HG02798 (cell line): ENCODE measurements around the gene FAM50B.
"Not testable (repeated sequence)": the region's sequence is repeated elsewhere in the genome, so short reads cannot be mapped to it uniquely, and the experiment has no call there.

Experiments used
- ATAC-seq: cut with Tn5 transposase; IDR thresholded peaks from one replicate; pipeline ENCODE4 v1.9.1; 2021; ENCODE audit warnings: mild to moderate bottlenecking; ENCODE audit not compliant: unreplicated experiment, poor library complexity

The FAM50B gene

GRCh38 chr6:3844097-3844463 is 5.1 kb upstream of the FAM50B start:
- ATAC-seq = no peak

GRCh38 chr6:3847521-3847920 is 1.7 kb upstream of the FAM50B start:
- no peak for ATAC-seq

- no peak for ATAC-seq
Measured at GRCh38 chr6:3848380-3848779, 793 bp upstream of the FAM50B start.

- no peak for ATAC-seq
Measured at GRCh38 chr6:3849681-3850450, 693 bp downstream of the FAM50B start.

GRCh38 chr6:3850451-3851203 is 1.5 kb downstream of the FAM50B start:
- no peak for ATAC-seq

- ATAC-seq = no peak
Measured at GRCh38 chr6:3851839-3852238, 2.7 kb downstream of the FAM50B start.

- no peak for ATAC-seq
Measured at GRCh38 chr6:3852391-3852790, 3.2 kb downstream of the FAM50B start.

GRCh38 chr6:3855866-3856265 is 6.7 kb downstream of the FAM50B start:
- no peak for ATAC-seq

GRCh38 chr6:3856576-3856975 is 7.4 kb downstream of the FAM50B start:
- ATAC-seq = no peak

- no peak for ATAC-seq
Measured at GRCh38 chr6:3857468-3858456, 8.6 kb downstream of the FAM50B start.

- no peak for ATAC-seq
Measured at GRCh38 chr6:3859878-3860552, 10.8 kb downstream of the FAM50B start.

- no peak for ATAC-seq
Measured at GRCh38 chr6:3861424-3861823, 12.3 kb downstream of the FAM50B start.

GRCh38 chr6:3862038-3862437 is 12.9 kb downstream of the FAM50B start:
- ATAC-seq = no peak

- not testable (repeated sequence) for ATAC-seq
Measured at GRCh38 chr6:3863322-3863721, 14.1 kb downstream of the FAM50B start.

- no peak for ATAC-seq
Measured at GRCh38 chr6:3865463-3865862, 16.3 kb downstream of the FAM50B start.

GRCh38 chr6:3867641-3868502 is 18.7 kb downstream of the FAM50B start:
- no peak for ATAC-seq

- ATAC-seq = no peak
Measured at GRCh38 chr6:3868544-3868943, 19.4 kb downstream of the FAM50B start.

GRCh38 chr6:3869284-3869631 is 20.1 kb downstream of the FAM50B start:
- ATAC-seq = no peak
